Stimulated activated CD8-positive, alpha-beta memory T cell treated with anti-CD3 and anti-CD28 coated beads, Interleukin-15, amount 100 ng/mL, for 4 hours (primary cell): ENCODE data around the gene BCAR1.
"Not testable (repeated sequence)": the region's sequence is repeated elsewhere in the genome, so short reads cannot be mapped to it uniquely, and the experiment has no call there.

Source experiments
- DNase-seq, 2 donors: peaks; one replicate each; pipeline ENCODE4 v3.0.0-alpha.2; 2020; ENCODE audit warnings: low read depth in 2 of 2

Gene BCAR1

GRCh38 chr16:75272097-75272551 is 20.7 kb upstream of the BCAR1 start:
- no peak for DNase-seq

GRCh38 chr16:75271441-75272096 is 20.1 kb upstream of the BCAR1 start:
- no peak for DNase-seq

GRCh38 chr16:75269358-75269757 is 17.9 kb upstream of the BCAR1 start:
- not testable (repeated sequence) for DNase-seq

GRCh38 chr16:75267631-75268264 is 16.3 kb upstream of the BCAR1 start:
- DNase-seq, result no peak

GRCh38 chr16:75266738-75267630 is 15.6 kb upstream of the BCAR1 start:
- no peak for DNase-seq

- DNase-seq, result no peak
Measured at GRCh38 chr16:75265911-75266701, 14.7 kb upstream of the BCAR1 start.

GRCh38 chr16:75264999-75265910 is 13.8 kb upstream of the BCAR1 start:
- DNase-seq, result no peak

GRCh38 chr16:75264457-75264998 is 13.1 kb upstream of the BCAR1 start:
- no peak for DNase-seq

- DNase-seq, result no peak
Measured at GRCh38 chr16:75263963-75264445, 12.6 kb upstream of the BCAR1 start.

GRCh38 chr16:75263291-75263962 is 12.0 kb upstream of the BCAR1 start:
- no peak for DNase-seq

GRCh38 chr16:75262800-75263127 is 11.3 kb upstream of the BCAR1 start:
- DNase-seq, result no peak

- DNase-seq, result no peak
Measured at GRCh38 chr16:75262104-75262799, 10.8 kb upstream of the BCAR1 start.

GRCh38 chr16:75261590-75262078 is 10.2 kb upstream of the BCAR1 start:
- no peak for DNase-seq

- DNase-seq, result no peak
Measured at GRCh38 chr16:75260851-75261589, 9.6 kb upstream of the BCAR1 start.

- no peak for DNase-seq
Measured at GRCh38 chr16:75258807-75259141, 7.3 kb upstream of the BCAR1 start.

GRCh38 chr16:75257886-75258806 is 6.7 kb upstream of the BCAR1 start:
- no peak for DNase-seq

- DNase-seq, result no peak
Measured at GRCh38 chr16:75256696-75257343, 5.4 kb upstream of the BCAR1 start.
